Tibial artery (tissue), 4 donors: ENCODE data around the gene USP32.

Experiments
- DNase-seq, 2 donors: peaks; one replicate each; pipeline ENCODE4 v3.0.0-alpha.2; 2019
- H3K27ac ChIP-seq, 2 donors: fragments of 200-600 bp; sonication (generic) in 1 of 2; 1 replicate in 1 of 2; 2 replicates in 1 of 2; pipeline ENCODE4 v1.5.1; 2018 to 2019; ENCODE audit warnings: mild to moderate bottlenecking in 1 of 2
- H3K27me3 ChIP-seq, 2 donors: fragments of 200-600 bp; sonication (generic) in 1 of 2; one replicate each; pipeline versions ENCODE4 v1.5.1 to v1.6.0; 2016 to 2019
- H3K36me3 ChIP-seq, 3 donors: fragments of 200-600 bp; sonication (generic) in 2 of 3; one replicate each; pipeline ENCODE4 v1.5.1; 2016 to 2019; ENCODE audit warnings: mild to moderate bottlenecking in 2 of 3
- H3K4me1 ChIP-seq, 4 donors: fragments of 200-600 bp; sonication (generic) in 2 of 4; 1 replicate in 3 of 4; 2 replicates in 1 of 4; pipeline ENCODE4 v1.5.1; 2016 to 2019
- H3K4me3 ChIP-seq, 2 donors: fragments of 200-600 bp; sonication (generic) in 1 of 2; 1 replicate in 1 of 2; 2 replicates in 1 of 2; pipeline ENCODE4 v1.5.1; 2018 to 2019; ENCODE audit warnings: mild to moderate bottlenecking in 2 of 2
- H3K9me3 ChIP-seq, 3 donors: fragments of 200-600 bp; sonication (generic) in 1 of 3; one replicate each; pipeline ENCODE4 v1.5.1; 2016 to 2019
- intact Hi-C: fragments of 100-400 bp; cut with DNase I; formaldehyde crosslinking; loops from one replicate; pipeline ENCODE4 v1.15.0; 2023; ENCODE audit warnings: low total_unique reads
- TF ChIP-seq, protein P1 (sequence below), 2 experiments: fragments of 200-600 bp in 1 of 2; fragments of 450-650 bp in 1 of 2; IDR thresholded peaks; one replicate each; pipeline ENCODE4 v1.5.1; 2017 to 2019; ENCODE audit warnings: antibody characterized with exemption in 2 of 2, mild to moderate bottlenecking in 1 of 2, moderate library complexity in 1 of 2

Gene USP32

DNA sequence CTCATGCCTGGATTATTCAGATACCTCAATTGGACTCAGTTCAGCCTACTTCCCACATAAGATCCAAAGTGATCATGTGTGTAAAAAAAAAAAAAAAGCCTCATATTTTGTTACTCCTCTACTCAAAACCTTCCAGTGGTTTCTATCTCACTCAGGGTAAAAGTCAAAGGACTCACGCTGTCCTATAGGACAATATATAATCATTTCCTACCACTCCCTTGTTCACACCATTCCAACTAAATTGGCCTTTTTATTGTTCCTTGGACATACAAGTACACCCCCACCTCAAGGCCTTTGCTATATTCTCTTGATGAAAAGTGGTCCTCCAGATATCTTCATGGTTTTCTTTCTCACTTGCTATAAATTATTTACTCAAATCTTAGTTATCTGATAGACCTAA, 99.2 kb downstream of the USP32 start:
- Histone ChIP-seq H3K9me3 (no peaks in the 10 kb centered on the region), H3K36me3 (peaks cover 0 to 28% (median 6%) of the 10 kb centered on the region in 3 donors), H3K27ac (no peak overlapping the region), H3K4me1 (no peaks in the 10 kb centered on the region), H3K27me3 (no peaks in the 10 kb centered on the region), H3K4me3 (no peak overlapping the region)
- DNase-seq: no peak
- TF ChIP-seq, protein P1, sequence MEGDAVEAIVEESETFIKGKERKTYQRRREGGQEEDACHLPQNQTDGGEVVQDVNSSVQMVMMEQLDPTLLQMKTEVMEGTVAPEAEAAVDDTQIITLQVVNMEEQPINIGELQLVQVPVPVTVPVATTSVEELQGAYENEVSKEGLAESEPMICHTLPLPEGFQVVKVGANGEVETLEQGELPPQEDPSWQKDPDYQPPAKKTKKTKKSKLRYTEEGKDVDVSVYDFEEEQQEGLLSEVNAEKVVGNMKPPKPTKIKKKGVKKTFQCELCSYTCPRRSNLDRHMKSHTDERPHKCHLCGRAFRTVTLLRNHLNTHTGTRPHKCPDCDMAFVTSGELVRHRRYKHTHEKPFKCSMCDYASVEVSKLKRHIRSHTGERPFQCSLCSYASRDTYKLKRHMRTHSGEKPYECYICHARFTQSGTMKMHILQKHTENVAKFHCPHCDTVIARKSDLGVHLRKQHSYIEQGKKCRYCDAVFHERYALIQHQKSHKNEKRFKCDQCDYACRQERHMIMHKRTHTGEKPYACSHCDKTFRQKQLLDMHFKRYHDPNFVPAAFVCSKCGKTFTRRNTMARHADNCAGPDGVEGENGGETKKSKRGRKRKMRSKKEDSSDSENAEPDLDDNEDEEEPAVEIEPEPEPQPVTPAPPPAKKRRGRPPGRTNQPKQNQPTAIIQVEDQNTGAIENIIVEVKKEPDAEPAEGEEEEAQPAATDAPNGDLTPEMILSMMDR (IDR thresholded peaks at IDR 0.05): no peak
- intact Hi-C loops: no loop called here

DNA sequence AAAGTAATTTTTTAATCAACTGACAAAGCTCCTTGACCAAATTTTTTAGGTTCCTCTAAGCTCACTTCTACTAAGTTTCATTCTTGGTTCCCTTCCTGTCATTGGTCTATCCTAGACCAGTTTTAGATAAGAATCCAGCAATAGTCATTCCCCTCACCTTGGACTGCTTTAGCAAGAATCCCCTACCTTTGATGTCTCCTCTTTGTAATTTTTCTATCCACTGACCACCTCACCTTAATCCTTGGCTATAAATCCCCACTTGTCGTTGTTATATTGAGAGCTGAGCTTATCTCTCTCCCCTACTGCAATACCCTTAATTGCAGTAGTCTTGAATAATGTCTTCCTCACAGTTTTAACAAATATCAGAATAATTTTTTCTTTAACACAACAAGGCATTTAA, 107.2 kb downstream of the USP32 start:
- no peak overlapping the region for H3K4me3 ChIP-seq
- H3K27ac ChIP-seq: no peak overlapping the region
- intact Hi-C loops: no loop called here

DNA sequence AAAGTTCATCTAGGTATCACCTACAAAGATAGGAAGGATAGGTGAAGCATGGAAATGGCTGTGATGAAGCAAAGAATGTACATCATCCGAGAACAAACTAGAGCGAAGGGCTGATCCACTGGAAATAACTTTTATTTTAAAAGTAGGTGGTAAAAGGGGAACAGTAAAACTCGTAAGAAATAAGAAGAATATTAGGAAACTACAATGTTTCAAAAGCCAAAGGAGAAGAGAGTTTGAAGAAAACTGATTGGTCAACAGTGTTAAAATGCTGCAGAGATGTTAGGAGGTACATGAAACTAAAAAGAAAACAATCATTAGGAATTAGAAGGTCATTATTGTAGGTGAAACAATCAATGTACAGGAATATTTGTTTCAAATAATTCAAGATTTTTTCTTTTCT, 108.1 kb downstream of the USP32 start:
- Histone ChIP-seq H3K9me3 (no peaks in the 10 kb centered on the region), H3K4me1 (no peaks in the 10 kb centered on the region), H3K36me3 (peaks cover 8 to 26% (median 8%) of the 10 kb centered on the region in 3 donors), H3K4me3 (no peak overlapping the region), H3K27me3 (no peaks in the 10 kb centered on the region), H3K27ac (no peak overlapping the region)
- intact Hi-C loops: no loop called here
- no peak for DNase-seq
- TF ChIP-seq, protein P1 (IDR thresholded peaks at IDR 0.05): no peak

More for the DNA sequence above, 107.2 kb downstream of the USP32 start:
- H3K4me1 ChIP-seq: no peaks in the 10 kb centered on the region
- TF ChIP-seq, protein P1 (IDR thresholded peaks at IDR 0.05): no peak
- DNase-seq: no peak
- no peaks in the 10 kb centered on the region for H3K27me3 ChIP-seq
- H3K36me3 ChIP-seq: peaks cover 8 to 26% (median 17%) of the 10 kb centered on the region in 3 donors
- H3K9me3 ChIP-seq: no peaks in the 10 kb centered on the region

DNA sequence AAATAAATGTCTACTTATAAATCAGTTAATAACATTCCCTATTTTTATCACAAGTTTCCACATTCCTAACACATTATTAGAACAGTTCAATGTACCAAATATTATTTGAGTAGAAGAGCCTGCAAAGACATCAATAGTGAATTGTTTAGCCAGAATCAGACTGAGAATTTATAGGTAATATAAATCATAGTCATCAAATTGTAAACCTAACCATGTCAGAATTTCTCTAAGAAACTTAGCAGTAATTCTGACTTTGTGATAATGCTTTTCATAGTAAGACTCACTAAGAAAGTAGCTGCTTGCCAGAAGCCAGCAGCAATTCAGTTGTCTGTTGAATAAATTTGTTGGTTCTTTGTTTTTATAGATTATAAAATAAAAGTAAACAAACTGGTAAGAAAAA, 111.3 kb downstream of the USP32 start:
- H3K4me1 ChIP-seq: no peaks in the 10 kb centered on the region
- no peak overlapping the region for H3K4me3 ChIP-seq
- DNase-seq: no peak
- no peaks in the 10 kb centered on the region for H3K27me3 ChIP-seq
- H3K27ac ChIP-seq: no peak overlapping the region
- intact Hi-C loops: no loop called here
- H3K9me3 ChIP-seq: no peaks in the 10 kb centered on the region
- H3K36me3 ChIP-seq: peaks cover 0 to 8% (median 1%) of the 10 kb centered on the region in 3 donors
- TF ChIP-seq, protein P1 (IDR thresholded peaks at IDR 0.05): no peak

DNA sequence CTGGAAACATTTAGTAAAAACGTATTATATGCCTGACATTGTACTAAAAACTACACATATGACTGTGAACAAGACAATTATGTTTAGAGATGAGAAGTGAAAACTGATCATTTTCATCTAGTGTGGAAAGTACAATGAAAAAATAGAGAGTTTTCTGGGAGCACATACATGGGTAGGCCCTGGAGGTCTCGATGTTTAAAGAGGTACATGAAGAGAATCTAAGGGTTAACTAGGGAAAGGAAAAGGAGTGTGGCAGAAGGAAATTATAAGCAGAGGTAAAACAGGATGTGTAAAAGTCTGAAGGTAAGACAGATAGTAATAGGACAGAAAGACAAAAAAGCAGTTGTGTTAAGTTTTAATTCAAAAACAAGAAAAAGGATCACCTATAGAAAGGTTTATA, 113.7 kb downstream of the USP32 start:
- no peak for DNase-seq
- Histone ChIP-seq H3K9me3 (no peaks in the 10 kb centered on the region), H3K27me3 (no peaks in the 10 kb centered on the region), H3K36me3 (no peaks in the 10 kb centered on the region), H3K4me1 (no peaks in the 10 kb centered on the region), H3K27ac (no peak overlapping the region), H3K4me3 (no peak overlapping the region)
- TF ChIP-seq, protein P1 (IDR thresholded peaks at IDR 0.05): no peak
- intact Hi-C loops: no loop called here

DNA sequence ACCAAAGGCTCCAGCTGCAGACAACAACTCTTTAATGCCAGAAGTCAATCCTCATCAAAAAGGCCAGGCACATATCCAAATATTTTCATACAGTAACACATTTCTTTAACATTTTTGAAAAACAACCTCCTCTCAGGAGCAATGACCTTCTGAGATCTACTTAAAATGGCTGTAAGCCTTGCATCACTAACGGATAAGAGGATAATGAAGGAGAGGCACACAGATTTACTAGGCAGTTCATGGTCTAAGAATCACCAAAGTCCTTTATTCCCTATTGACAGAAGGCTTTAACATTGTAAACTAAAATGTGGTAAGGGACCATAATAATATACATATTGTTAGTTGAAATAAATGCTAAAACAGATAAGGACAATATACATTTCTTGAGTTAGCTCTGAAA, 114.7 kb downstream of the USP32 start:
- TF ChIP-seq, protein P1 (IDR thresholded peaks at IDR 0.05): no peak
- H3K4me1 ChIP-seq: no peaks in the 10 kb centered on the region
- intact Hi-C loops: no loop called here
- no peaks in the 10 kb centered on the region for H3K36me3 ChIP-seq
- H3K4me3 ChIP-seq: no peak overlapping the region
- no peak for DNase-seq
- no peak overlapping the region for H3K27ac ChIP-seq
- no peaks in the 10 kb centered on the region for H3K27me3 ChIP-seq
- no peaks in the 10 kb centered on the region for H3K9me3 ChIP-seq
